Measurements from ENCODE around the gene SMYD3.

Gene SMYD3

GRCh38 chr1:246265481-246265880 lies 241.6 kb downstream of the SMYD3 start:
- no peak for DNase-seq

- no peak for DNase-seq
Observed at GRCh38 chr1:246262281-246262680, 244.8 kb downstream of the SMYD3 start.

DNA sequence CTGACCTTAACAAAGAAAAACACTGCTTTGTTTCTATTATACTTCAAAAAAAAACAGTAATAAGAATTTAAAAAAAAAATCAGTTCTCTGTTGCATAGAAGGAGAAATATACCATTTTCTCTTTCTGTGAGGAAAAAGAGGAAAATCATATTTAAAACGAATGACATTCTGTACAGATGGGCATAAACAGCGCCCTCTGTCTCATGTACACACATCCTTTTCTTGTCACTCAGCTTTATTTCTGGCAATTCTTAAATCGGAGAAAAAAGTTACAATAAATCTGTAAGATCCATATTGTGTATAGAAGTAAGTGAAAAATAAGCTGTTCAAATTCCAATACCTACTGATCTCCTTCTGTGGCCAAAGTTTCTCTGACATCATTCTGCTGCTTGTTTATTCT lies 245.4 kb downstream of the SMYD3 start:
- DNase-seq, result no peak

GRCh38 chr1:246258250-246258649 lies 248.8 kb downstream of the SMYD3 start:
- no peak for DNase-seq

GRCh38 chr1:246255773-246256172 lies 251.3 kb downstream of the SMYD3 start:
- DNase-seq, result no peak

DNA sequence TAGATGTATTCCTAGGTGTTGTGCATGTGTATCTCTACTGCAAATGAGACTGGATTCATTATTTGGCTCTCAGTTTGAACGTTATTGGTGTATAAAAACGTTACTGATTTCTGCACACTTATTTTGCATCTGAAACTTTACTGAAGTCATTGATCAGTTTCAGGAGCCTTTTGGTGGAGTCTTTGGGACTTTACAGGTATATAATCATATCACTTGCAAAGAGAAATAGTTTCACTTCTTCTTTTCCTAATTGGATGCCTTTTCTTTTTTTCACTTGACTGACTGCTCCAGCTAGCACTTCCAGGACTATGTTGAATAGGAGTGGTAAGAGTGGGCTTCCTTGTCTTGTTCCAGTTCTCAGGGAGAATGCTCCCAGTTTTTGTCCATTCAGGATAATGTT lies 252.2 kb downstream of the SMYD3 start:
- no peak for DNase-seq

DNA sequence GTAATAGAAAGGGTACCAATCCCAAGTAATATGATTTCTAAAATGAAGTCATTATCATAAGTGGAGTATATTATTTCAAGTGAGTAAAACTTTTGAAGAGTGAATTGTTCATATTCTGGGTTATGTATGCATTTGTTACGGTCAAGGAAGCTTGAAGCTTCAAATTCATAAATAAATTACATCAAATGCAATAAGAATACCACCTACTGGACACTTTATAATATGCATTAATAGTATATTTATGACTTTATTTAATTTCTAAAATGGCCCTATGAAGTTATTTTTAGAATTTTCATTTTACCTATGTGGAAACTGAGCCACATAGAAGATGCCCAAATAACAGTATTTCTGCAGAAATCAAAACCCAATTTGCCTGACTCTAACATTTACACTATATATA lies 260.6 kb downstream of the SMYD3 start:
- DNase-seq, result no peak

GRCh38 chr1:246245541-246245940 lies 261.5 kb downstream of the SMYD3 start:
- no peak for DNase-seq

GRCh38 chr1:246232126-246232525 lies 275.0 kb downstream of the SMYD3 start:
- DNase-seq, result no peak

GRCh38 chr1:246226041-246226440 lies 281.0 kb downstream of the SMYD3 start:
- DNase-seq, result no peak

GRCh38 chr1:246221485-246222255 lies 285.4 kb downstream of the SMYD3 start:
- DNase-seq, result no peak

DNA sequence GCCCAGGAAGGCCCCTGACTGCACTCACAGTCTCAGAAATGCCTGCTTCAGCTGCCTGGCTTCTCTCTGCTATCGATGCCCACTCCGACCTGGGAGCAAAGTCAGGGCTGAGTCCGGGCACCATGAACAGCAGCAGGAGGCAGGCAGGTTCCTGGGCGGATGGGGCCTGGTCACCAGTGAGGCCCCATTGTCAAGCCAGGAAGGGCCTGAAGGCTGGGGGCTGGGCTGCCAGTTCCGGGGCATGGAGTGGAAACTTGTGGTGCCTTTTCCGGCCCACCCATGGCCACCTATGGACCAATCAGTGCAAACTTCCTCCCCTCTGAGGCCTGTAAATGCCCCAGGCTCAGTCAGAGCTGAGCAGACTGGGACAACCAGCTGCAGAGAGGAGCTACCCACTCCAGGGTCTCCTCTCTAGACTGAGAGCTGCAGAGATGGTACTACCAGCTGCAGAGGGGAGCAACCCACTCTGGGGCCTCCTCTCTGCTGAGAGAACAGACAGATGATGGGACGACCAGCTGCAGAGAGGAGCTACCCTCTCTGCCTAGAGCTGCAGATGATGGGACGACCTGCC lies 286.5 kb downstream of the SMYD3 start:
- no peak for DNase-seq

- DNase-seq, result no peak
Observed at GRCh38 chr1:246219508-246220030, 287.5 kb downstream of the SMYD3 start.

- DNase-seq, result no peak
Observed at GRCh38 chr1:246218686-246219085, 288.4 kb downstream of the SMYD3 start.

- DNase-seq, result no peak
Observed at GRCh38 chr1:246216906-246217305, 290.2 kb downstream of the SMYD3 start.

GRCh38 chr1:246215510-246215903 lies 291.6 kb downstream of the SMYD3 start:
- DNase-seq, result no peak

GRCh38 chr1:246214708-246215509 lies 292.2 kb downstream of the SMYD3 start:
- DNase-seq, result no peak

DNA sequence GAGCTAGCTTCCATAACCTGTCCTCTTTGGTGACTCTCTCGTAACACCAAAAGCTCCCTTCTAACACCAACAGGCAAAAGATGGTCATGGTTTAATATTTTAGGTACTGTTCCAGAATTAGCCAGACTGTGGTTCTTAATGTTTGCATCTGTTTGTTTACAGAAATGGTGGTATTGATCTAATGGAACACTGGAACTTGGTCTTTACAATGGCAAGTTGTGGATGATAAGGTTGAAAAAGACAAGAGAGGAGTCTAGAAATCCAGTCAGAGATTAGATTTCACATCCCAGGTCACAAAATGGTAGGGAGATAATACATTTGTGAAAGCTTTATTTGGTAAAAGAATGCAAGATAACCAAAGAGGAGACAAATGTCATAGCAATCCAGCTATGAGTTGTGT lies 293.1 kb downstream of the SMYD3 start:
- no peak for DNase-seq

- DNase-seq, result no peak
Observed at GRCh38 chr1:246213502-246213901, 293.6 kb downstream of the SMYD3 start.

DNA sequence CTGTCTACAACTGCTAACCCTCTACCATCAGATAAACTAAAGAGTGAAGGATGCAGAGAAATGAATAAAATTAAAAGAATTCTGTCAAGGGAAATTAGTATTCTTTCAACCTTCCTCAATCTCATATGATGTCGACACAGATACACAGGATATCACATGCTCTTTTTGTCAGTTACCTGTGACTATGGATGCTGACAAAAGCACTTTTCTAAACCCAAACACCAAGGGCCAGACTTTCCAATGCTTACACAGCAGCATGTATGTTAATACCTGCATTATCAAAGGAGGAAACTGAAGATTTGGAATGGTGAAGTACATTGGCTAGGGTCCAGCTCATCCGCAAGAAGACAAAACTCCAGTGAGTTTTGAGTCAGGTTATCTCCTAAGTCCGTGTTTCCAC lies 294.0 kb downstream of the SMYD3 start:
- DNase-seq, result no peak

DNA sequence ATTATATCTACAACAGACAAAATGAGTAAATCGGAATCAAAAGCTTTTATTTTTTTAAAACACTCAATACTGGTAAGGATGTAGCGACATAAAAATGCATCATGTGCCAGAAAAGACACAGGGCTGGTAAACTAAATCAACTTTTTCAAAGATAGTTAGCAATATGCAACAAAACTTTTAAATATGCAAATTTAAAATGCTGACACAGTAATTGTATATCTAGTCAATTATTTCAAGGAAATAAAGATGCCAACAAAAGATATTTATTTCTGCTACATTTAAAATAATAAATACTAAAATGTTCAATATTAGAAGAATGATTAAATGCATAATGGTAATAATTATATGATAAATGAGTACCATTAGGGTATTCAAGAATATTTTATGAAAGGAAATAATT lies 295.1 kb downstream of the SMYD3 start:
- DNase-seq, result no peak

- no peak for DNase-seq
Observed at GRCh38 chr1:246210756-246211155, 296.3 kb downstream of the SMYD3 start.

DNA sequence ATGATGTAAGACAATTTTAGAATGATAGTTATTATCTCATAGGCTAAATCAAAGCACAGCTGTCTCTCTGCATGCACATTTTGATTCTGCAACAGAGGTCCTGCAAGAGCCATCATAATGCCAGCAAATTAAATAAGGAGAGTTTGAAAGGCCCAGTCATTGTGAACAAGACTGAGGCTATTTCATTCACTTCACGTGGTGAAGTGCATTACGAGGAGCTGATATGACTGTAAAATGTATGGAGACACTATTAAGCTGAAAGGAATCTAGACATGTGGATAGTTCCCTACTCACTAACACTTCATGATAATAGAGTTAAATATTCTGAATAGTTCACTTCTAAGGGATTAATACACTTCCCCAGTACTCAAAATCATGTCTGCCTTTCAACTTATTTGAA lies 299.0 kb downstream of the SMYD3 start:
- no peak for DNase-seq

- no peak for DNase-seq
Observed at GRCh38 chr1:246203180-246203579, 303.9 kb downstream of the SMYD3 start.
